GM19372 (cell line): ENCODE data around the gene WFS1.

Experiments used
- ATAC-seq: cut with Tn5 transposase; IDR thresholded peaks from one replicate; pipeline ENCODE4 v1.9.1; 2021; ENCODE audit warnings: mild to moderate bottlenecking, low read depth, moderate library complexity; ENCODE audit not compliant: unreplicated experiment

The WFS1 gene

GRCh38 chr4:6293661-6294060, 24.0 kb downstream of the WFS1 start:
- no peak for ATAC-seq

- ATAC-seq: no peak
Measured at GRCh38 chr4:6294705-6295421, 25.2 kb downstream of the WFS1 start.

- no peak for ATAC-seq
Measured at GRCh38 chr4:6295495-6295894, 25.8 kb downstream of the WFS1 start.

- no peak for ATAC-seq
Measured at GRCh38 chr4:6296026-6296425, 26.4 kb downstream of the WFS1 start.

GRCh38 chr4:6297266-6297815, 27.7 kb downstream of the WFS1 start:
- ATAC-seq: no peak

GRCh38 chr4:6298035-6298434, 28.4 kb downstream of the WFS1 start:
- no peak for ATAC-seq

- ATAC-seq: no peak
Measured at GRCh38 chr4:6298852-6299251, 29.2 kb downstream of the WFS1 start.

GRCh38 chr4:6299875-6300274, 30.2 kb downstream of the WFS1 start:
- ATAC-seq: no peak

GRCh38 chr4:6300359-6300758, 30.7 kb downstream of the WFS1 start:
- ATAC-seq: no peak

GRCh38 chr4:6301051-6301731, 31.5 kb downstream of the WFS1 start:
- ATAC-seq: no peak

GRCh38 chr4:6301732-6302442, 32.2 kb downstream of the WFS1 start:
- ATAC-seq: no peak

GRCh38 chr4:6302869-6303268, 33.2 kb downstream of the WFS1 start:
- ATAC-seq: no peak

- no peak for ATAC-seq
Measured at GRCh38 chr4:6303943-6304342, 34.3 kb downstream of the WFS1 start.

- ATAC-seq: no peak
Measured at GRCh38 chr4:6306299-6306698, 36.6 kb downstream of the WFS1 start.

- no peak for ATAC-seq
Measured at GRCh38 chr4:6307230-6307629, 37.6 kb downstream of the WFS1 start.

GRCh38 chr4:6307891-6308290, 38.2 kb downstream of the WFS1 start:
- no peak for ATAC-seq

- no peak for ATAC-seq
Measured at GRCh38 chr4:6308899-6309643, 39.4 kb downstream of the WFS1 start.

GRCh38 chr4:6309777-6310176, 40.1 kb downstream of the WFS1 start:
- no peak for ATAC-seq

- ATAC-seq: no peak
Measured at GRCh38 chr4:6313216-6313615, 43.6 kb downstream of the WFS1 start.

- ATAC-seq: no peak
Measured at GRCh38 chr4:6316461-6317003, 46.9 kb downstream of the WFS1 start.
